D721Med (cell line): Measurements from ENCODE around the gene NPTX1.

Experiments
- DNase-seq: peaks from one replicate; pipeline ENCODE4 v3.0.0; 2011; ENCODE audit warnings: low spot score; ENCODE audit not compliant: insufficient read length
- FAIRE-seq: peaks from 2 replicates; lab custom pipeline; 2011; peaks lifted over from hg19 to GRCh38; lab: Jason Lieb, UNC
- CTCF ChIP-seq: IDR thresholded peaks from 2 replicates; pipeline ENCODE4 v1.5.1; 2012; ENCODE audit warnings: mild to moderate bottlenecking, control low read depth; ENCODE audit not compliant: insufficient read depth; ENCODE audit errors: missing control alignments

Gene NPTX1

GRCh38 chr17:80517641-80518040, 41.2 kb upstream of the NPTX1 start:
- TF ChIP-seq CTCF, result no peak
- FAIRE-seq (no peak), DNase-seq (no peak)

- no peak for TF ChIP-seq CTCF
Measured at GRCh38 chr17:80516171-80516932, 39.9 kb upstream of the NPTX1 start.

GRCh38 chr17:80513892-80514291, 37.5 kb upstream of the NPTX1 start:
- no peak for FAIRE-seq

More at GRCh38 chr17:80516171-80516932, 39.9 kb upstream of the NPTX1 start:
- FAIRE-seq (no peak), DNase-seq (no peak)

GRCh38 chr17:80513201-80513600, 36.8 kb upstream of the NPTX1 start:
- no peak for TF ChIP-seq CTCF
- DNase-seq (no peak), FAIRE-seq (no peak)

More at GRCh38 chr17:80513892-80514291, 37.5 kb upstream of the NPTX1 start:
- no peak for TF ChIP-seq CTCF
- no peak for DNase-seq

- no peak for FAIRE-seq
- no peak for DNase-seq
- TF ChIP-seq CTCF, result no peak
Measured at GRCh38 chr17:80512233-80512632, 35.8 kb upstream of the NPTX1 start.

GRCh38 chr17:80511222-80512180, 35.1 kb upstream of the NPTX1 start:
- TF ChIP-seq CTCF, result no peak
- DNase-seq, result no peak
- no peak for FAIRE-seq

- TF ChIP-seq CTCF, result no peak
- DNase-seq (no peak), FAIRE-seq (no peak)
Measured at GRCh38 chr17:80510772-80511171, 34.4 kb upstream of the NPTX1 start.
